ENCODE results near the gene GPR65.
"Not testable (repeated sequence)": the region's sequence is repeated elsewhere in the genome, so short reads cannot be mapped to it uniquely, and the experiment has no call there.

Gene GPR65

GRCh38 chr14:88017535-88017934, 12.6 kb downstream of the GPR65 start:
- DNase-seq (ENCODE audit: low spot score): no peak
- TF ChIP-seq CTCF (conservative IDR thresholded peaks at IDR 0.05; ENCODE audit: low read depth): no peak
- ChIA-PET CTCF (interaction anchor here (0.7 kb wide), 1 partner anchor 161 kb away, joined by 5 read pairs; no protein-coding TSS in a partner anchor), POLR2A (ENCODE audit: low non-redundant PET) (no interaction called here)
- H3K27ac ChIP-seq: no peak overlapping the region

- ChIA-PET CTCF (no interaction called here), POLR2A (ENCODE audit: low non-redundant PET) (no interaction called here)
- no peak for TF ChIP-seq CTCF (conservative IDR thresholded peaks at IDR 0.05; ENCODE audit: low read depth)
- DNase-seq (ENCODE audit: low spot score): no peak
- no peak overlapping the region for H3K27ac ChIP-seq
Measured at GRCh38 chr14:88023658-88024187, 18.8 kb downstream of the GPR65 start.

- POLR2A ChIA-PET (ENCODE audit: low non-redundant PET); H3K27ac ChIP-seq; DNase-seq (ENCODE audit: low spot score); CTCF ChIA-PET: not testable (repeated sequence)
Measured at GRCh38 chr14:88024252-88025086, 19.5 kb downstream of the GPR65 start.

DNA sequence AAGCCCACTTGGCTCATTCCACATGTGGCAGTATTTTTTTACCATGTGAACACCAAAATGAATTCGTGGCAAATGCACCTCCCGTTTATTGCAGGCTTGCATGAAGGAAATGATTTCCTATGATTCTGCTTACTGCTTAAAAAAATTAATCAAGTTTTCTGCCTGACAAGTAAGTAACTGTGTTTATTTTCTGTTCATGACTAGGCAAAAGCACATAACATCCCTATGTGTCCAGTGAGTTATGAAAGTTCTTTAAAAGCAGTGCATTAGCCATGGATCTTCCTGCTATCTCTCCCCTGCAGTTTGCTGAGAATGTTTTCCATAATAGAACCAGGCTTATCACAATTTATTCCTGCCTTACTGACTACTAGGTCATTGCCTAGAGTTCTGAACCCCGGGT, 20.4 kb downstream of the GPR65 start:
- no peak overlapping the region for H3K27ac ChIP-seq
- TF ChIP-seq CTCF (conservative IDR thresholded peaks at IDR 0.05; ENCODE audit: low read depth): no peak
- CTCF ChIA-PET: interaction anchor here (0.7 kb wide), 1 partner anchor 467 kb away, joined by 3 read pairs; no protein-coding TSS in a partner anchor
- no peak for DNase-seq (ENCODE audit: low spot score)
- POLR2A ChIA-PET (ENCODE audit: low non-redundant PET): no interaction called here

GRCh38 chr14:88026890-88027289, 22.0 kb downstream of the GPR65 start:
- DNase-seq (ENCODE audit: low spot score): no peak
- POLR2A ChIA-PET (ENCODE audit: low non-redundant PET): no interaction called here
- H3K27ac ChIP-seq: no peak overlapping the region
- CTCF ChIA-PET: interaction anchor here (0.7 kb wide), 1 partner anchor 1463 kb away, joined by 4 read pairs; no protein-coding TSS in a partner anchor
- no peak for TF ChIP-seq CTCF (conservative IDR thresholded peaks at IDR 0.05; ENCODE audit: low read depth)

- no peak for TF ChIP-seq CTCF (conservative IDR thresholded peaks at IDR 0.05; ENCODE audit: low read depth)
- no peak for DNase-seq (ENCODE audit: low spot score)
- CTCF ChIA-PET: no interaction called here
- POLR2A ChIA-PET (ENCODE audit: low non-redundant PET): no interaction called here
- H3K27ac ChIP-seq: no peak overlapping the region
Measured at GRCh38 chr14:88029500-88029899, 24.6 kb downstream of the GPR65 start.

DNA sequence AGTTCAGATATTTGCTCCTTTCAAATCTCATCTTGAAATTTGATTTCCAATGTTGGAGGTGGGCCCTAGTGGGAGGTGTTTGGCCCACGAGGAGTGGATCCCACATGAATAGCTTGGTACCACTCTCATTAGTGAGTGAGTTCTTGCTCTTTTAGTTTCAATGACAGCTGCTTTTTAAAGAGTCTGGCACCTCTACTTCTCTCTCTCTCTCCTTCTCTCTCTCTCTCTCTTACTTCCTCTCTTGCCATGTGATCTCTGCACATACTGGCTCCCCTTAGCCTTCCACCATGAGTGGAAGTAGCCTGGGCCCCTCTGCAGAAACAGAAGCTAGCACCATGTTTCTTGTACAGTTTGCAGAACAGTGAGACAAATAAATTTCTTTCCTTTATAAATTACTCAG, 25.1 kb downstream of the GPR65 start:
- no peak for TF ChIP-seq CTCF (conservative IDR thresholded peaks at IDR 0.05; ENCODE audit: low read depth)
- no peak overlapping the region for H3K27ac ChIP-seq
- CTCF ChIA-PET: no interaction called here
- no peak for DNase-seq (ENCODE audit: low spot score)
- POLR2A ChIA-PET (ENCODE audit: low non-redundant PET): no interaction called here
